Measurements from ENCODE around the gene COPZ2. TPM values are rescaled to one million over a fixed set of nuclear protein-coding genes. Genes with fewer than 3 reads are reported as not detected.
"Not testable (repeated sequence)": the region's sequence is repeated elsewhere in the genome, so short reads cannot be mapped to it uniquely, and the experiment has no call there.

Gene COPZ2
- total RNA-seq, 4 donors from 2014 or later, result 9.7 to 17.2 (median 12.5) TPM

DNA sequence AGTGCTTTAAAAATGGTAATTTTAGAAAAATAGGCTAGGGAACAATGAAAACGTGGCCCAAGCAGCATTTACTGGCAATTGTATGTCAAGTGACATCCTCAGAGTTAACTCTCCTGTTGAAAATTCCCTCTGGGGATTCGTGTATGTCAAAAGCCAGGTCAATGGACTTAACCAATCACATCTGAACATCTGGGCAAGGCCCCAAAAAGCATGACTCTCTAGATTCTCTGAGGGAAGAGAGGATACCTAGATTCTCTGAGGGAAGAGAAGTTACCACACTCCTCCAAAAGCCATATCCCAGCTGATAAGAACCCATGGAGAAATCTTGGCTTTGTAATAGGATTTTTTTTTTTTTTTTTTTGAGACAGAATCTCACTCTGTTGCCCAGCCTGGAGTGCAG is 34.1 kb upstream of the COPZ2 start:
- Histone ChIP-seq H3K27ac (no peak overlapping the region), H3K36me3 (peaks cover 62% of the 10 kb centered on the region), H3K4me3 (no peak overlapping the region), H3K9me3 (no peaks in the 10 kb centered on the region), H3K4me1 (peaks cover 31% of the 10 kb centered on the region), H3K27me3 (no peaks in the 10 kb centered on the region)
- WGBS, result 49% methylated on average over 2 of the region's 2 CpGs
- TF ChIP-seq POLR2AphosphoS5 (IDR thresholded peaks at IDR 0.05) (no peak), EP300 (IDR thresholded peaks at IDR 0.05) (no peak), POLR2A (IDR thresholded peaks at IDR 0.05) (no peak)
- TF ChIP-seq, protein P1, sequence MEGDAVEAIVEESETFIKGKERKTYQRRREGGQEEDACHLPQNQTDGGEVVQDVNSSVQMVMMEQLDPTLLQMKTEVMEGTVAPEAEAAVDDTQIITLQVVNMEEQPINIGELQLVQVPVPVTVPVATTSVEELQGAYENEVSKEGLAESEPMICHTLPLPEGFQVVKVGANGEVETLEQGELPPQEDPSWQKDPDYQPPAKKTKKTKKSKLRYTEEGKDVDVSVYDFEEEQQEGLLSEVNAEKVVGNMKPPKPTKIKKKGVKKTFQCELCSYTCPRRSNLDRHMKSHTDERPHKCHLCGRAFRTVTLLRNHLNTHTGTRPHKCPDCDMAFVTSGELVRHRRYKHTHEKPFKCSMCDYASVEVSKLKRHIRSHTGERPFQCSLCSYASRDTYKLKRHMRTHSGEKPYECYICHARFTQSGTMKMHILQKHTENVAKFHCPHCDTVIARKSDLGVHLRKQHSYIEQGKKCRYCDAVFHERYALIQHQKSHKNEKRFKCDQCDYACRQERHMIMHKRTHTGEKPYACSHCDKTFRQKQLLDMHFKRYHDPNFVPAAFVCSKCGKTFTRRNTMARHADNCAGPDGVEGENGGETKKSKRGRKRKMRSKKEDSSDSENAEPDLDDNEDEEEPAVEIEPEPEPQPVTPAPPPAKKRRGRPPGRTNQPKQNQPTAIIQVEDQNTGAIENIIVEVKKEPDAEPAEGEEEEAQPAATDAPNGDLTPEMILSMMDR (IDR thresholded peaks at IDR 0.05), result no peak
- no peak for DNase-seq (ENCODE audit: low spot score in 2 of 2)

DNA sequence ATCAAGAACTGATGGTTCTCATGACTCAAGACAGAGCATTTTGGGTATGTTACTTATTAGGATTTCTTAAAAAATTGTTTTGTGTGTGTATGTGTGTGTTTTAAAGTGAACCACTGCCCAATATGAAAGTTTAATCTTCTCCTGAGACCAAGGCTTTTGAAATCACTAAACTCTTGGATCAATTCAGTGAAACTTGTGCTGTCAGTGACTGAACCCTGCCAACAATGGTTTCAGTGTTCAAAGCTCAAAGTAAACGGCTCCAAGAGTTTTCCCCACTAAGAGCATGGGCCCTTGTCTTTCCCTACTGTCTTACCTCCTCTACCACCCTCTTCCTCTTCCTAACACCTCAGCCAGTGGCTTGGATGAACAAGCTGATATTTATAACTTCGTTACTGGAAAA is 32.6 kb upstream of the COPZ2 start:
- Histone ChIP-seq H3K4me1 (peaks cover 43% of the 10 kb centered on the region), H3K4me3 (no peak overlapping the region), H3K9me3 (no peaks in the 10 kb centered on the region), H3K27ac (no peak overlapping the region), H3K27me3 (no peaks in the 10 kb centered on the region), H3K36me3 (peaks cover 51% of the 10 kb centered on the region)
- WGBS, result 64% methylated on average over 2 of the region's 2 CpGs
- TF ChIP-seq, protein P1 (IDR thresholded peaks at IDR 0.05), result no peak
- TF ChIP-seq POLR2AphosphoS5 (IDR thresholded peaks at IDR 0.05), result no peak
- TF ChIP-seq EP300 (IDR thresholded peaks at IDR 0.05), result no peak
- no peak for TF ChIP-seq POLR2A (IDR thresholded peaks at IDR 0.05)
- no peak for DNase-seq (ENCODE audit: low spot score in 2 of 2)

DNA sequence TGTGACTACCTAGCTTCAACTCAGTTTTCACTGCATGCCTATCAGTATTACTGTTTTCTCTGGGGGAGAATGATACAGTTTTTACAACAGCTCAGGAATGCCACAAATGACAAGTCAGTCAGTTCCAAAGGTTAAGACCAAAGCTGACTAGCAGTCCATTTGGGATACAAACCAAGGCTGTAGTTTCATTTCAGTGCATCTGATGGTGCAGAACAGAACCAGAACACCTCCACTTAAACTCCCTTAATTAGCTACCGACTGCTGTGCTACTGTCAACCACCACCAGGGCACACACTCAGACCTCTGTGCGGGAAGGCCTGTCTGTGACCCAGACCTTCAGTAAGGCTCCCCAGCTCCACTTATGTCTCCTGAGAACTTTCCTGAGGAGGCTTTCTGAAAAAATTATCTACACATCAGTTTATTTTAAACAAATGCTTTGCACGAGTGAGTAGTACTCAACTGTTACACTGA is 30.9 kb upstream of the COPZ2 start:
- no peak overlapping the region for H3K27ac ChIP-seq
- H3K27me3 ChIP-seq, result no peaks in the 10 kb centered on the region
- peaks cover 60% of the 10 kb centered on the region for H3K36me3 ChIP-seq
- no peak overlapping the region for H3K4me3 ChIP-seq
- no peak for TF ChIP-seq POLR2AphosphoS5 (IDR thresholded peaks at IDR 0.05)
- TF ChIP-seq, protein P1 (IDR thresholded peaks at IDR 0.05), result peak in 1 of 2 donors; percentile 27
- no peak for TF ChIP-seq POLR2A (IDR thresholded peaks at IDR 0.05)
- no peak for DNase-seq (ENCODE audit: low spot score in 2 of 2)
- WGBS, result 74% methylated on average over 3 of the region's 3 CpGs
- H3K4me1 ChIP-seq, result peaks cover 37% of the 10 kb centered on the region
- no peaks in the 10 kb centered on the region for H3K9me3 ChIP-seq

DNA sequence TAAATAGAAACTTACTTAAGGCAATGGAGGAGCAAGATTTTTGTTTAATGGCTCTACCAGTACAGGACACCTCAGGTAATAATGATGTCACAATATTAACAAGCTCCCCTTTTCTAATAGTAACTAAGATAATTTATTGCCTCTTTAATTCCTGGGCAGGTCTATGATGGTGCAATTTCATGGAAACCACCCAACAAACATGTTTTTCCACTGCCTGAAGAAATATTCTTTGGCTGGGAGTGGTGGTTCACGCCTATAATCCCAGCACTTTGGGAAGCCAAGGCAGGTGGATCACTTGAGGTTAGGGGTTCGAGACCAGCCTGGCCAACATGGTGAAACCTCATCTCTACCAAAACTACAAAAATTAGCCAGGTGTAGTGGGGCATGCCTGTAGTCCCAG is 30.2 kb upstream of the COPZ2 start:
- not testable (repeated sequence) for H3K4me3 ChIP-seq; H3K27ac ChIP-seq; DNase-seq (ENCODE audit: low spot score in 2 of 2); H3K27me3 ChIP-seq; H3K9me3 ChIP-seq
- Histone ChIP-seq H3K4me1 (peaks cover 37% of the 10 kb centered on the region), H3K36me3 (peaks cover 61% of the 10 kb centered on the region)
- peak in 2 of 3 donors; percentile 22 to 65 for TF ChIP-seq POLR2AphosphoS5 (IDR thresholded peaks at IDR 0.05)
- whole genome bisulfite sequencing, result 50% methylated on average over 2 of the region's 2 CpGs

DNA sequence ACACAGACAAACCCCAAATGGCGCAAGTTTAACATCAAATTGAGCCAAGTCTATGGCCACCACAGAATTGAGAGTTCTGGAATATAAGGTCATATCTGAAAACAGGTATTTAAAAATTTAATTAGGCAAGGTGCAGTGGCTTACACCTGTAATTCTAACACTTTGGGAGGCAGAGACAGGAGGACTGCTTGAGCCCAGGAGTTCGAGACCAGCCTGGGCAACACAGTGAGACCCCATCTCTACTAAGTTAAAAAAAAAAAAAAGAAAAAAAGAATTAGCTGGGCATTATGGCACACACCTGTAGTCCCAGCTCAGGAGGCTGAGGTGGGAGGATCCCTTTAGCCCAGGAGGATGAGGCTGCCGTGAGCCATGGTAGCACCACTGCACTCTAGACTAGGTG is 29.6 kb upstream of the COPZ2 start:
- Histone ChIP-seq H3K4me1 (peaks cover 37% of the 10 kb centered on the region), H3K4me3 (no peak overlapping the region), H3K27ac (no peak overlapping the region), H3K36me3 (peaks cover 61% of the 10 kb centered on the region), H3K27me3 (no peaks in the 10 kb centered on the region), H3K9me3 (no peaks in the 10 kb centered on the region)
- TF ChIP-seq POLR2A (IDR thresholded peaks at IDR 0.05), result no peak
- no peak for TF ChIP-seq EP300 (IDR thresholded peaks at IDR 0.05)
- TF ChIP-seq, protein P1 (IDR thresholded peaks at IDR 0.05), result no peak
- no peak for TF ChIP-seq POLR2AphosphoS5 (IDR thresholded peaks at IDR 0.05)
- 80% methylated on average over 3 of the region's 3 CpGs for WGBS
- DNase-seq (ENCODE audit: low spot score in 2 of 2), result no peak

DNA sequence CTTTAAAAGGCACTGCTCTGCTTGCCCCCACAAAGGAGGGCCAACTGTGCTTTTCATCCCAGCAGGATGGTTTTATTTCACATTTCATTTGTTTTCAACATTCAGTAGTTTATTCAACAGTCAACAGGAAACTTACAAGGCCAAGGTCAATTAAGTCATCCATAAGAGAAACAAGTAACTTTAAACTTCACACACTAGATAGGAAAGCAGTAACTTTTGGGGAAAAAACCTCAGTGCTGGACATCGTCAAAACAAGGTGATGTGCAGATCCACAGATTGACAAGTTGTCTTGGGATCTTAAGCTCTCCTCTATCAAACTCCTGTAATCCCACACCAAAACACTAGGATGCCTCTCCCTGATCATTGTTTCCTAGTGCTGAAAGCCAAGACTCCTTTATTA is 29.1 kb upstream of the COPZ2 start:
- 84% methylated on average over 1 of the region's 1 CpG for WGBS
- H3K9me3 ChIP-seq, result no peaks in the 10 kb centered on the region
- no peak overlapping the region for H3K27ac ChIP-seq
- H3K4me1 ChIP-seq, result peaks cover 37% of the 10 kb centered on the region
- TF ChIP-seq EP300 (IDR thresholded peaks at IDR 0.05), result no peak
- TF ChIP-seq POLR2AphosphoS5 (IDR thresholded peaks at IDR 0.05), result no peak
- TF ChIP-seq, protein P1 (IDR thresholded peaks at IDR 0.05), result no peak
- no peak for TF ChIP-seq POLR2A (IDR thresholded peaks at IDR 0.05)
- H3K36me3 ChIP-seq, result peaks cover 63% of the 10 kb centered on the region
- H3K27me3 ChIP-seq, result no peaks in the 10 kb centered on the region
- H3K4me3 ChIP-seq, result no peak overlapping the region
- DNase-seq (ENCODE audit: low spot score in 2 of 2), result no peak

All from suprapubic skin (tissue), 4 donors.